Measurements from ENCODE around the gene RFTN1.

- no peak for TF ChIP-seq CTCF (IDR thresholded peaks at IDR 0.05)
- no peak for TF ChIP-seq EZH2 (IDR thresholded peaks at IDR 0.05; ENCODE audit: borderline replicate concordance, insufficient read depth, low read depth, low read length, poor library complexity, severe bottlenecking)
These were observed 10.2 kb downstream of the RFTN1 start for GRCh38 chr3:16503191-16503776.
